ENCODE data around the gene MEI1.
"Not testable (repeated sequence)": the region's sequence is repeated elsewhere in the genome, so short reads cannot be mapped to it uniquely, and the experiment has no call there.

The MEI1 gene

GRCh38 chr22:41661088-41661487, 38.2 kb upstream of the MEI1 start:
- Histone ChIP-seq H3K9me2 (replicated peaks; ENCODE audit: insufficient read depth, low read length) (no peaks in the 10 kb centered on the region), H3K27ac (ENCODE audit: low read length) (no peak overlapping the region), H3K4me2 (ENCODE audit: low read depth, low read length) (no peak overlapping the region), H3K79me2 (ENCODE audit: low read length) (peaks cover 22% of the 10 kb centered on the region), H3K9me3 (replicated peaks; ENCODE audit: insufficient read depth, low read length) (no peaks in the 10 kb centered on the region), H2AFZ (ENCODE audit: low read length) (no peak overlapping the region), H3F3A (ENCODE audit: insufficient read depth, low read length) (peaks cover 25% of the 10 kb centered on the region), H3K36me3 (replicated peaks; ENCODE audit: insufficient read depth, low read length) (peaks cover 14% of the 10 kb centered on the region), H4K20me1 (ENCODE audit: insufficient read depth, low read length) (no peaks in the 10 kb centered on the region), H3K27me3 (replicated peaks; ENCODE audit: insufficient read depth, low read length) (no peaks in the 10 kb centered on the region), H3K4me3 (ENCODE audit: low read length) (no peak overlapping the region), H3K4me1 (ENCODE audit: low read length) (no peaks in the 10 kb centered on the region), H3K9ac (ENCODE audit: low read length) (no peak overlapping the region)
- TF ChIP-seq EZH2 (optimal IDR thresholded peaks at IDR 0.05; ENCODE audit: low read depth, low read length) (no peak), EZH2phosphoT487 (IDR thresholded peaks at IDR 0.05; ENCODE audit: low read length) (no peak)
- TF ChIP-seq, protein P1, sequence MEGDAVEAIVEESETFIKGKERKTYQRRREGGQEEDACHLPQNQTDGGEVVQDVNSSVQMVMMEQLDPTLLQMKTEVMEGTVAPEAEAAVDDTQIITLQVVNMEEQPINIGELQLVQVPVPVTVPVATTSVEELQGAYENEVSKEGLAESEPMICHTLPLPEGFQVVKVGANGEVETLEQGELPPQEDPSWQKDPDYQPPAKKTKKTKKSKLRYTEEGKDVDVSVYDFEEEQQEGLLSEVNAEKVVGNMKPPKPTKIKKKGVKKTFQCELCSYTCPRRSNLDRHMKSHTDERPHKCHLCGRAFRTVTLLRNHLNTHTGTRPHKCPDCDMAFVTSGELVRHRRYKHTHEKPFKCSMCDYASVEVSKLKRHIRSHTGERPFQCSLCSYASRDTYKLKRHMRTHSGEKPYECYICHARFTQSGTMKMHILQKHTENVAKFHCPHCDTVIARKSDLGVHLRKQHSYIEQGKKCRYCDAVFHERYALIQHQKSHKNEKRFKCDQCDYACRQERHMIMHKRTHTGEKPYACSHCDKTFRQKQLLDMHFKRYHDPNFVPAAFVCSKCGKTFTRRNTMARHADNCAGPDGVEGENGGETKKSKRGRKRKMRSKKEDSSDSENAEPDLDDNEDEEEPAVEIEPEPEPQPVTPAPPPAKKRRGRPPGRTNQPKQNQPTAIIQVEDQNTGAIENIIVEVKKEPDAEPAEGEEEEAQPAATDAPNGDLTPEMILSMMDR (IDR thresholded peaks at IDR 0.05; ENCODE audit: low read length) = no peak
- DNase-seq = no peak

DNA sequence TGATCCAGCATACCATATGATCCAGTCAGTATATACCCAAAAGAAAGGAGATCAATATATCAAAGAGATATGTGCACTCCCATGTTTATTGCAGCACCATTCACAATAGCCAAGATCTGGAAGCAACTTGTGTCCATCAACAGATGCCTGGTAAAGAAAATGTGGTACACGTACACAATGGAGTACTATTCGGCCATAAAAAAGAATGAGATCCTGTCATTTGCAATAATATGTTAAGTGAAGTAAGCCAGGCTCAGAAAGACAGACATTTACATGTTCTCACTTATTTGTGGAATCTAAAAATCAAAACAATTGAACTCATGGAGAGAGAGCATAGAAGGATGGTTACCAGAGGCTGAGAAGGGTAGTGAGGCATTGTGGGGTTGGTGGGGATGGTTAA, 37.6 kb upstream of the MEI1 start:
- Histone ChIP-seq H3K9ac (ENCODE audit: low read length) (no peak overlapping the region), H3K4me1 (ENCODE audit: low read length) (no peaks in the 10 kb centered on the region), H3K9me3 (replicated peaks; ENCODE audit: insufficient read depth, low read length) (no peaks in the 10 kb centered on the region), H3F3A (ENCODE audit: insufficient read depth, low read length) (peaks cover 25% of the 10 kb centered on the region), H3K9me2 (replicated peaks; ENCODE audit: insufficient read depth, low read length) (no peaks in the 10 kb centered on the region), H3K27me3 (replicated peaks; ENCODE audit: insufficient read depth, low read length) (no peaks in the 10 kb centered on the region), H3K36me3 (replicated peaks; ENCODE audit: insufficient read depth, low read length) (peaks cover 11% of the 10 kb centered on the region), H2AFZ (ENCODE audit: low read length) (no peak overlapping the region), H3K79me2 (ENCODE audit: low read length) (peaks cover 18% of the 10 kb centered on the region), H3K27ac (ENCODE audit: low read length) (no peak overlapping the region), H4K20me1 (ENCODE audit: insufficient read depth, low read length) (no peaks in the 10 kb centered on the region), H3K4me3 (ENCODE audit: low read length) (no peak overlapping the region), H3K4me2 (ENCODE audit: low read depth, low read length) (no peak overlapping the region)
- DNase-seq = no peak
- TF ChIP-seq EZH2phosphoT487 (IDR thresholded peaks at IDR 0.05; ENCODE audit: low read length) (no peak), EZH2 (optimal IDR thresholded peaks at IDR 0.05; ENCODE audit: low read depth, low read length) (no peak)
- TF ChIP-seq, protein P1 (IDR thresholded peaks at IDR 0.05; ENCODE audit: low read length) = no peak

- not testable (repeated sequence) for H3K9me3 ChIP-seq (replicated peaks; ENCODE audit: insufficient read depth, low read length); H4K20me1 ChIP-seq (ENCODE audit: insufficient read depth, low read length); DNase-seq; H3K79me2 ChIP-seq (ENCODE audit: low read length); H3K4me3 ChIP-seq (ENCODE audit: low read length); H3K27me3 ChIP-seq (replicated peaks; ENCODE audit: insufficient read depth, low read length); H3K4me1 ChIP-seq (ENCODE audit: low read length); H3K9ac ChIP-seq (ENCODE audit: low read length); H3K4me2 ChIP-seq (ENCODE audit: low read depth, low read length); H2AFZ ChIP-seq (ENCODE audit: low read length); H3K27ac ChIP-seq (ENCODE audit: low read length); H3K9me2 ChIP-seq (replicated peaks; ENCODE audit: insufficient read depth, low read length); H3K36me3 ChIP-seq (replicated peaks; ENCODE audit: insufficient read depth, low read length)
- peaks cover 40% of the 10 kb centered on the region for H3F3A ChIP-seq (ENCODE audit: insufficient read depth, low read length)
Measured at GRCh38 chr22:41663594-41663993, 35.7 kb upstream of the MEI1 start.

GRCh38 chr22:41664490-41664889, 34.8 kb upstream of the MEI1 start:
- Histone ChIP-seq H3F3A (ENCODE audit: insufficient read depth, low read length) (peaks cover 40% of the 10 kb centered on the region), H2AFZ (ENCODE audit: low read length) (no peak overlapping the region), H3K27ac (ENCODE audit: low read length) (no peak overlapping the region; the same call in 1 of the 2 replicates), H3K9ac (ENCODE audit: low read length) (no peak overlapping the region), H3K79me2 (ENCODE audit: low read length) (peaks cover 6% of the 10 kb centered on the region), H3K27me3 (replicated peaks; ENCODE audit: insufficient read depth, low read length) (no peaks in the 10 kb centered on the region), H4K20me1 (ENCODE audit: insufficient read depth, low read length) (no peaks in the 10 kb centered on the region), H3K4me2 (ENCODE audit: low read depth, low read length) (no peak overlapping the region), H3K9me3 (replicated peaks; ENCODE audit: insufficient read depth, low read length) (no peaks in the 10 kb centered on the region), H3K9me2 (replicated peaks; ENCODE audit: insufficient read depth, low read length) (no peaks in the 10 kb centered on the region), H3K4me3 (ENCODE audit: low read length) (no peak overlapping the region), H3K36me3 (replicated peaks; ENCODE audit: insufficient read depth, low read length) (no peaks in the 10 kb centered on the region; the same call in none of the 2 replicates), H3K4me1 (ENCODE audit: low read length) (peaks cover 4% of the 10 kb centered on the region; the same call in 1 of the 2 replicates)
- TF ChIP-seq EZH2 (optimal IDR thresholded peaks at IDR 0.05; ENCODE audit: low read depth, low read length) (no peak), EZH2phosphoT487 (IDR thresholded peaks at IDR 0.05; ENCODE audit: low read length) (no peak)
- TF ChIP-seq, protein P1 (IDR thresholded peaks at IDR 0.05; ENCODE audit: low read length) = no peak
- DNase-seq = no peak
